ENCODE measurements around the gene MEGF6.

GRCh38 chr1:3478187-3478586 lies 133.1 kb downstream of the MEGF6 start:
- TF ChIP-seq POLR2A (IDR thresholded peaks at IDR 0.05; ENCODE audit: low read depth, low read length) (no peak), POLR2AphosphoS5 (IDR thresholded peaks at IDR 0.05; ENCODE audit: insufficient read depth, low read depth, low read length) (no peak), MYC (IDR thresholded peaks at IDR 0.05; ENCODE audit: low read depth, low read length) (no peak), FOS (IDR thresholded peaks at IDR 0.05; ENCODE audit: borderline replicate concordance, insufficient read depth, low read length) (no peak), JUN (IDR thresholded peaks at IDR 0.05; ENCODE audit: borderline replicate concordance, insufficient read depth, insufficient read length, low read depth) (no peak)
- TF ChIP-seq, protein P1, sequence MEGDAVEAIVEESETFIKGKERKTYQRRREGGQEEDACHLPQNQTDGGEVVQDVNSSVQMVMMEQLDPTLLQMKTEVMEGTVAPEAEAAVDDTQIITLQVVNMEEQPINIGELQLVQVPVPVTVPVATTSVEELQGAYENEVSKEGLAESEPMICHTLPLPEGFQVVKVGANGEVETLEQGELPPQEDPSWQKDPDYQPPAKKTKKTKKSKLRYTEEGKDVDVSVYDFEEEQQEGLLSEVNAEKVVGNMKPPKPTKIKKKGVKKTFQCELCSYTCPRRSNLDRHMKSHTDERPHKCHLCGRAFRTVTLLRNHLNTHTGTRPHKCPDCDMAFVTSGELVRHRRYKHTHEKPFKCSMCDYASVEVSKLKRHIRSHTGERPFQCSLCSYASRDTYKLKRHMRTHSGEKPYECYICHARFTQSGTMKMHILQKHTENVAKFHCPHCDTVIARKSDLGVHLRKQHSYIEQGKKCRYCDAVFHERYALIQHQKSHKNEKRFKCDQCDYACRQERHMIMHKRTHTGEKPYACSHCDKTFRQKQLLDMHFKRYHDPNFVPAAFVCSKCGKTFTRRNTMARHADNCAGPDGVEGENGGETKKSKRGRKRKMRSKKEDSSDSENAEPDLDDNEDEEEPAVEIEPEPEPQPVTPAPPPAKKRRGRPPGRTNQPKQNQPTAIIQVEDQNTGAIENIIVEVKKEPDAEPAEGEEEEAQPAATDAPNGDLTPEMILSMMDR (IDR thresholded peaks at IDR 0.05; ENCODE audit: extremely low read depth in 1 of 2, insufficient read depth in 1 of 2, low read depth in 1 of 2, low read length in 2 of 2), result no peak
- TF ChIP-seq, protein P2, sequence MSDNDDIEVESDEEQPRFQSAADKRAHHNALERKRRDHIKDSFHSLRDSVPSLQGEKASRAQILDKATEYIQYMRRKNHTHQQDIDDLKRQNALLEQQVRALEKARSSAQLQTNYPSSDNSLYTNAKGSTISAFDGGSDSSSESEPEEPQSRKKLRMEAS (IDR thresholded peaks at IDR 0.05; ENCODE audit: insufficient read depth, insufficient read length), result no peak

Data from endothelial cell of umbilical vein (primary cell).